Right forelimb (tissue), 1 donor: ENCODE measurements around the gene CTTNBP2.

Experiments used
- DNase-seq: peaks from one replicate; pipeline ENCODE4 v3.0.0-alpha.2; 2018

The CTTNBP2 gene

GRCh38 chr7:117870448-117871130, 2.7 kb downstream of the CTTNBP2 start:
- DNase-seq = no peak

GRCh38 chr7:117869374-117869773, 3.9 kb downstream of the CTTNBP2 start:
- no peak for DNase-seq

GRCh38 chr7:117863618-117864017, 9.6 kb downstream of the CTTNBP2 start:
- no peak for DNase-seq

- DNase-seq = no peak
Observed at GRCh38 chr7:117862378-117862777, 10.9 kb downstream of the CTTNBP2 start.

GRCh38 chr7:117859246-117859812, 13.9 kb downstream of the CTTNBP2 start:
- DNase-seq = no peak

- no peak for DNase-seq
Observed at GRCh38 chr7:117858712-117859111, 14.5 kb downstream of the CTTNBP2 start.

- no peak for DNase-seq
Observed at GRCh38 chr7:117857718-117858117, 15.5 kb downstream of the CTTNBP2 start.

GRCh38 chr7:117856196-117856595, 17.0 kb downstream of the CTTNBP2 start:
- no peak for DNase-seq

- DNase-seq = no peak
Observed at GRCh38 chr7:117854186-117854585, 19.1 kb downstream of the CTTNBP2 start.

- no peak for DNase-seq
Observed at GRCh38 chr7:117848941-117849340, 24.3 kb downstream of the CTTNBP2 start.

- DNase-seq = no peak
Observed at GRCh38 chr7:117844678-117845077, 28.6 kb downstream of the CTTNBP2 start.

GRCh38 chr7:117841611-117842010, 31.6 kb downstream of the CTTNBP2 start:
- no peak for DNase-seq

GRCh38 chr7:117841011-117841410, 32.2 kb downstream of the CTTNBP2 start:
- DNase-seq = no peak

- DNase-seq = no peak
Observed at GRCh38 chr7:117839507-117839906, 33.7 kb downstream of the CTTNBP2 start.

- no peak for DNase-seq
Observed at GRCh38 chr7:117837841-117838240, 35.4 kb downstream of the CTTNBP2 start.

- DNase-seq = no peak
Observed at GRCh38 chr7:117835016-117835664, 38.1 kb downstream of the CTTNBP2 start.

- no peak for DNase-seq
Observed at GRCh38 chr7:117830422-117830954, 42.8 kb downstream of the CTTNBP2 start.

GRCh38 chr7:117829450-117830117, 43.7 kb downstream of the CTTNBP2 start:
- DNase-seq = no peak

- no peak for DNase-seq
Observed at GRCh38 chr7:117828825-117829224, 44.4 kb downstream of the CTTNBP2 start.

GRCh38 chr7:117827862-117828261, 45.4 kb downstream of the CTTNBP2 start:
- DNase-seq = no peak

GRCh38 chr7:117825132-117825531, 48.1 kb downstream of the CTTNBP2 start:
- DNase-seq = no peak

- DNase-seq = no peak
Observed at GRCh38 chr7:117824592-117824991, 48.6 kb downstream of the CTTNBP2 start.

GRCh38 chr7:117819558-117819957, 53.7 kb downstream of the CTTNBP2 start:
- DNase-seq = no peak

- DNase-seq = no peak
Observed at GRCh38 chr7:117818232-117818631, 55.0 kb downstream of the CTTNBP2 start.
